ENCODE measurements around the gene FIP1L1.

DNA sequence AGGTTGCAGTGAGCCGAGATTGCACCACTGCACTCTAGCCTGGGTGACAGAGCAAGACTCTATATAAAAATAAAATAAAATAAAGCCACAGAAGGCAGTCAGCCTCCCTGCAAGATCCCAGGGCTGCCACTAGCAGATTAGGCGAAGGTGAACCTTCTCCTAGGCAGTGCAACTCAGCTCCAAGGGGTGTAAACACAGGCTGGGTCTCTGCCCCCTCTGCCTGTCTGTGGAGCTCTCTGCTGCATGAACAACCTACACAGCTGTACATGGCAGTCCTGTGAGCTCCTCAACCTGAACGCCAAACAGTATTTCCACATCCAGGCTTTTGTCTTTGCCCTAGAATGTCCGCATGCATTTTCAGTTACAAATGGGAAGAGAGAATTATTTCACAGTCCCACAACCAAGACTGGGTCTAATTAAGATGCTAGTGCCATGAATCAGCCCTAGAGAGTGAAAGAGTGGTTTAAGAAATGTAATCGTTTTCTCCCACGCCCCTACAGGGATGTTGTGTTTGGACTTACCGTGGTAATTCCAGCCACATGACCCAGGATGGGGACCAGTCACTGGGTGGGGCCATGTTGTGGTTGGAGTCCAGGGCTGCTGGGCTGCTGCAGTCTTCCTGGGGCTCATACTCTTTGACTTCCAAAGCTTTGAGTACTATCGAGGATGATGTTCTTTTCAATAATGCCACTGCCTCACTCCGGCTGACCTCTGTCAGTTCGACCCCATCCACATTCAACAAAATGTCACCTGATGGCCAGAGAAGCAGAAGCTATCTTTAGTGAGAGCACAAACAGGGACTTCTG is 99.0 kb downstream of the FIP1L1 start:
- TF ChIP-seq, protein P1, sequence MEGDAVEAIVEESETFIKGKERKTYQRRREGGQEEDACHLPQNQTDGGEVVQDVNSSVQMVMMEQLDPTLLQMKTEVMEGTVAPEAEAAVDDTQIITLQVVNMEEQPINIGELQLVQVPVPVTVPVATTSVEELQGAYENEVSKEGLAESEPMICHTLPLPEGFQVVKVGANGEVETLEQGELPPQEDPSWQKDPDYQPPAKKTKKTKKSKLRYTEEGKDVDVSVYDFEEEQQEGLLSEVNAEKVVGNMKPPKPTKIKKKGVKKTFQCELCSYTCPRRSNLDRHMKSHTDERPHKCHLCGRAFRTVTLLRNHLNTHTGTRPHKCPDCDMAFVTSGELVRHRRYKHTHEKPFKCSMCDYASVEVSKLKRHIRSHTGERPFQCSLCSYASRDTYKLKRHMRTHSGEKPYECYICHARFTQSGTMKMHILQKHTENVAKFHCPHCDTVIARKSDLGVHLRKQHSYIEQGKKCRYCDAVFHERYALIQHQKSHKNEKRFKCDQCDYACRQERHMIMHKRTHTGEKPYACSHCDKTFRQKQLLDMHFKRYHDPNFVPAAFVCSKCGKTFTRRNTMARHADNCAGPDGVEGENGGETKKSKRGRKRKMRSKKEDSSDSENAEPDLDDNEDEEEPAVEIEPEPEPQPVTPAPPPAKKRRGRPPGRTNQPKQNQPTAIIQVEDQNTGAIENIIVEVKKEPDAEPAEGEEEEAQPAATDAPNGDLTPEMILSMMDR (IDR thresholded peaks at IDR 0.05; ENCODE audit: low read depth, low read length, poor library complexity, severe bottlenecking) = no peak
- no peak for TF ChIP-seq EZH2phosphoT487 (IDR thresholded peaks at IDR 0.05; ENCODE audit: borderline replicate concordance, low read length)
